Stimulated activated CD4-positive, alpha-beta T cell treated with anti-CD3 and anti-CD28 coated beads, Interleukin-15, amount 100 ng/mL, for 24 hours (primary cell): ENCODE measurements around the gene CRYBG1.
A peak's percentile ranks its signal among the peaks of the same experiment; 100 is the strongest.
"Not testable (repeated sequence)": the region's sequence is repeated elsewhere in the genome, so short reads cannot be mapped to it uniquely, and the experiment has no call there.

Experiments used
- DNase-seq: peaks from one replicate; pipeline ENCODE4 v3.0.0-alpha.2; 2020

The CRYBG1 gene

DNA sequence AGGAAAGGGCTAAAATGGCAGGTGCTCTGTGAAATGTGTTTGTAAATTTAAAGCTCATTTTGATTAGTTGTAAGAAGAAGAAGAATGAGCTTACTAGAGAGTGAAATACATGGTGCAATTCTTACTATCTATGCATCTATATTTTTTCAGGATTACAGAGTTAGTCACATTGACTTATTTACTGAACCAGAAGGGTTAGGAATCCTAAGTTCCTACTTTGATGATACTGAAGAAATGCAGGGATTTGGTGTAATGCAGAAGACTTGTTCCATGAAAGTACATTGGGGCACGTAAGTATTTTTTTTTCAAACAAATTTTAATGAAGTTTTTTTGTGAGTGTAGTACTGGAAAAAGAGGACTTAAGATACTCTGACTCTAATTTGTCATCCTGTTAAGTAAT lies 169.5 kb downstream of the CRYBG1 start:
- DNase-seq = no peak

DNA sequence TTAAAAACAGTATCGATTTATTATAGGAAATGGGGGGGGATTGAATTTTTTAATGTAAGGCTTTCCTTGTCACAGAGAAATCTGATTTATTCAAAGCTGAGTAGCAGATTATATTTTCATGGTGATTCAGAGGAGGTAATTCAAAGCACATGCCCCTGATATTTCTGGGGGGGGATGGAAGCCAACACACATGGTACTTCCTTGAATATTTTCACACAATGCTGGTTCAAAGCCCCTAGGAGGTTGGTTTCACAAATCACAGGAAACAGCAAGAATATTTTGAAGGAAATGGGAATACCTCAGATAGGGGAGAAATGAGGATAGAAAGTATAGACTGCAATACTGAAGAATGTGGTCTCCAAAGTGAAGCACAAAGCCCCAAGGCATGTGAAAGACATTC lies 170.0 kb downstream of the CRYBG1 start:
- no peak for DNase-seq

DNA sequence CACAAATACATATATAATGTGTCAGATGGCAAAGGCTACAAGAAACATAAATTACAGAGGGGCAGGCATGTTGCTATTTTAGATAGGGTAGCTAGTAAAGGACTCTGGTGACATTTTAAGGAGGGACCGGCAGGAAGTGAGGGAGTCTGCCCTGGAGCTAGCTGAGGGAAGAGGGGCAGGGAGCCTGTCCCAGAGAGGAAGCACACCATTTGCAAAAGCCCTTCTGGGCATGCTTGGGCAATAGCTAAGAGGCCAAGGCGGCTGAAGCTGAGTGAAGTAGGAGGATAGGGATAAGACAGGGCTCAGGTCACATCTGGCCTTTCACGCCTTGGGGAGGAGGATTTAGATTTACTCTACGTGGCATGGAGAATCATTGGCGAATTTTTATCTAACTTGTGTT lies 172.5 kb downstream of the CRYBG1 start:
- no peak for DNase-seq

DNA sequence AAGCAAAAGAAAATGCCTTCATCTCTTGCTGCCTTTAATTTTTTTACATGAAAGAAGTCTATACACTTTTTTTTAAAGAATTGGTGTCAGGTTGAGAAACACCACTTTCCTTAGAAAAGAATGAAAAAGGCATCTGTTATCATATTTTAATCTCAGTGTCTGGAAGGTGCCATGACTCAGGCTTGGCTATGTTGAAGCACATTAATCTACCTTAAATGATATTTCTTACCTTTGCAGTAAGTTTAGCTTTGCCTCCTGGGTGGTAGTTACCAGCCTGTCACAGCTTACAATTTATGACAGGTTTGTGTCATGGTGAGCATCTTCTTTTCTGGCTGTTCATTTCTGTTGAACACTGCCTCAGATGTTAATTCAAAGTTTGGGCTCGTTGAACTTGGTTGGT lies 173.5 kb downstream of the CRYBG1 start:
- DNase-seq = no peak

- DNase-seq = peak; percentile 69
Measured at GRCh38 chr6:106534564-106534982, 174.1 kb downstream of the CRYBG1 start.

DNA sequence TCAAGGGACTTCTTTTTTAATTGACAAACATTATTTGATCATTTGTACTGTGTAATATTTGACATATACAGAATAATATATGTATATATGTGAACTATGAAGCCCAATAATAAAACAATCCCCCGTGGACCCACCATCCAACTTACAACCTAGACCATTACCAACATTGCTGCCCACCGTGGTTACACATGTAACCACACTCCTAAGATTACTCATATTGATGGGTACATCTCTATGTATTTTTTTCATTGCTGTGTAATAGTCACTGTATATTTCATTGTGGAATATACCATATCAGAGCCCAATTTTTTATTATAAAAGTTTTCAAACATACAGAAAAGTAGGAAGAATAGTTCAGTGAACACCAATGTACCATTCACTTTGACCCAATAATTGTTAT lies 174.5 kb downstream of the CRYBG1 start:
- no peak for DNase-seq

- DNase-seq = no peak
Measured at GRCh38 chr6:106536357-106536756, 175.8 kb downstream of the CRYBG1 start.

- DNase-seq = no peak
Measured at GRCh38 chr6:106536851-106537250, 176.3 kb downstream of the CRYBG1 start.

GRCh38 chr6:106537662-106538061 lies 177.1 kb downstream of the CRYBG1 start:
- no peak for DNase-seq

- no peak for DNase-seq
Measured at GRCh38 chr6:106538145-106538544, 177.6 kb downstream of the CRYBG1 start.

GRCh38 chr6:106539936-106540335 lies 179.4 kb downstream of the CRYBG1 start:
- DNase-seq = no peak

DNA sequence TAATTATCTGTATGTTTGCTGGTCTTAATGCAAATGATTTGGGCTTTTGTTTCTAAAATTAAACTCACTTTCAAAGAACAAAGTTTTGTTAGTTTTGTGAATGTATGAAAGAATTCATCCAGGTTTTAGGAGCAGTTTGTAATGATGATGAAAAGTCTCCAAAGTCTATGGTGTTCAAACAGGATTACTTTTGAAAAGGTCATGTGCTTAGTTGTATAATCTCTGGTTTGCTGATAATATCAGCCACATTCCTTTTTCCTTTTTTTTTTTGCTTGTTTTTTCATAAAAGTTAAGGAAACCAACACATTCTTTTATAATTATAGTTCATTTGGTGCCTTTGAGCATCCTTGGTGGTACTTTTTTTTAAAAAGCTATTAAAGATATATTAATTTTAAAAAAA lies 179.9 kb downstream of the CRYBG1 start:
- no peak for DNase-seq

GRCh38 chr6:106540907-106541306 lies 180.4 kb downstream of the CRYBG1 start:
- DNase-seq = no peak

DNA sequence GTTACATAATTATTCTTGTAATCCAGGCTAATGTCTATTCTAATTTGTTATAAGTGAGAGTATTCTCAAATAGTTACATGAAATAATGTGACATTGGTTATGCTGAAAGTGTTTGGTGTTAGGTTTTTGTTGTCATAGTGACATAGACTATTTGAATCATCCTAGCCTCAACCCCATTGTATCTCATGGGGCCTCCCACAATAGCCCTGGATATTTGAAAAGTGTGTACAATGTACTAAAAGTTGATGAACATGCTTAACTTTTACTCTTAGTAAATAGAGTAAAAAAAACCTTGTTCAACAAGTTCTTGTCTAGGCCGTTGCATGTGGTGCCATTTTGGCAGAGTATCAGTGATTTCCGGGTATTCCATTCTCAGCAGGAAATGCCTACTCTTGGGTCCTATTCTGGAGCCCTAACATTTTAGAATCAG lies 185.8 kb downstream of the CRYBG1 start:
- DNase-seq = no peak

DNA sequence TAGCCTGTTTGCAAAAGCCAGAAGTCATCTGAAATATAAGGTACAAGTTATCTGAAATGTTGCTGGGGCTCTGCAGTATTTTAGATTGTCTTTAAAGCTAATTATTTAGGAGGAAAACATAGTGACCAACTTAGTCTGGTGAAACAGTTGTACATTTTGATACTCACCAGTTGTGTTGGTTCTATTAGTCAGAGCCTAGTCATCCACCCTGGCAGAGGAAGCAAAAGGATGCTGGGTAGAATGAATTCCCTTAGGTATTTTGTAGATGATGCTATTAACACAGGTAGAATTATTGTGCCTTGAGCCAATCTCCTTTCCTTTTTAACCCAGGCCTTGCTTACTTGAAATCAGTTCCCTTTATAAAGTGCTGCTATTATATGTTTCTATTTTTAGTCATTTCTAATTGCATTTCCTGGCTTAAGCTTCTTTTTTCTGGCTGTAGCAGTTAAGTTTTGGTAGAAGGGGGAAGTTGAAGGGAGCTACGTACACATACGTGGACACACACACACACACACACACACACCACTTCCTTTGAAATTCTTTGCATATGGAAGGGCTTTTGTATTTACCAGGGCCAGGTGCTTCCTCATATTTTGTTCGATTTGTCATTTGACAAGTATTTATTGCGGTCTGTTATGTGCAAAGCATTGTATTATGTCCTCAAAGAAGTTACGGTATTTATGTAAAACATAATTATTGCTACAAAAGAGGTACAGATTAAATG lies 186.3 kb downstream of the CRYBG1 start:
- no peak for DNase-seq

DNA sequence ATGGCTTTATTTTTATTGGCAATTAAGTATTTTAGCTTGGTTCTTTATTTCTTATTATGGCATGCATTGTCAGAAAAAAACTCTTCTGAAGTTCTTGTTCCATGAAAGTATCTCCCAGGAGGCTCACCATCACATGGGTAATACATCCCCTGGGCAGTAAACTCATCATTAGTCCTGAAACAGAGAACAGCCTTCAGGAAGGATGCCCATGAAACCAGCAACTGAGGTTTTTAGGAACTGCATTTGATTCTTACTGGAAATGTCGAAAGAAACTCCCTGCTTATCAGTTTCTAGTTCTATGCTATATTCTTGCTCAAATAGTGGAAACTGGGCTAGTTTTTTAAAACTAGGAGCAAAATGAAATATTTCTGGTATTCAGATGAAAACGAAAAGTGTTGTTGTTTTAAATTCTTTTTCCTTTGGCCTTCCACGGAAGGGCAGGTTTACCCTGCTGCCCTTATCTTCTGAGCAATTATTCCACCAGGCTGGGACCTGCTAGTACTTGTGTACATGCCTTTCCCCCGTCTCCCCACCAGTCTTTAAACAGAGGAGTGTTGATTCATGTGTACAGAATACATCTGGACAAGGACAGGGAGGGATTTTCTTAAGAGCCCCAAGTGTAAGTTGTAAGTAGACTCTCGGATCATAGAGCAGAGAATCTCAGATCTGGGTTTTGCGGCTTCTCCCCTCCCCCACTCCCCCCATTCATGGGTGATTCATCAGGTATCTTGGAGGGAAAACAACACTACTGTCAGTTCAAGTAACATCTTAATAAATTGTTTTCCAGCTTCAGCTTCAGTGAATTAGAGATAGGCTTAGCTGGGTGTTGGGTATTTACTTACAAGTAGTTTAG lies 187.3 kb downstream of the CRYBG1 start:
- DNase-seq = peak; percentile 48

DNA sequence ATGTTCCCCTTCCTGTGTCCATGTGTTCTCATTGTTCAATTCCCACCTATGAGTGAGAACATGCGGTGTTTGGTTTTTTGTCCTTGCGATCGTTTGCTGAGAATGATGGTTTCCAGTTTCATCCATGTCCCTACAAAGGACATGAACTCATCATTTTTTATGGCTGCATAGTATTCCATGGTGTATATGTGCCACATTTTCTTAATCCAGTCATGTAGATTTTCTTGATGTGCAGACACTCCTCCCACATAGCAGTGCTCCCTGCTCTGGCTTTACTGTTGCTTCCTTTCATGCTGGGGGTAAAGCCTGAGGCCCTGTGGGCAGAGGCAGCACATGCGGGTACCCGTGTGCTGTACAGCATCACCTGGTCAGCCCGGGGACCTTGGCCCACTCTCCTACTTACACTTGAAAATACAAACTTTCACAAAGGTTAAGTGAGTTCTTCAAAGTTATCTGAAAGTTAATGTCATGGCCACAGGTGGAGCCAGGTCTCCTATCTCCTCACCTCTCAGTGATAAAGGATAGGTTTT lies 188.5 kb downstream of the CRYBG1 start:
- not testable (repeated sequence) for DNase-seq

- DNase-seq = no peak
Measured at GRCh38 chr6:106549521-106549920, 189.0 kb downstream of the CRYBG1 start.

DNA sequence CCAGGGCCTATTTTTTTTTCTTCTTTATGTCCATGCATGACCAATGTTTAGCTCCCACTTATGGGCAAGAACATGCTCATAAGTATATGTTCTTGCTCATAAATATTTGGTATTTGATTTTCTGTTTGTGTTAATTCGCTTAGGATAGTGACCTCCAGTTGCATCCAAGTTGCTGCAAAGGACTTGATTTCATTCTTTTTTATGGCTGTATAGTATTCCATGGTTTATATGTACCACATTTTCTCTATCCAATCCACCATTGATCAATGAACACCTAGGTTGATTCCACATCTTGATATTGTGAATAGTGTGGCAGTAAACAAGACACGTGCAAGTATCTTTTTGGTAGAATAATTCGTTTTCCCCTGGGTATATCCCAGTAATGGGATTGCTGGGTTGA lies 190.6 kb downstream of the CRYBG1 start:
- no peak for DNase-seq

DNA sequence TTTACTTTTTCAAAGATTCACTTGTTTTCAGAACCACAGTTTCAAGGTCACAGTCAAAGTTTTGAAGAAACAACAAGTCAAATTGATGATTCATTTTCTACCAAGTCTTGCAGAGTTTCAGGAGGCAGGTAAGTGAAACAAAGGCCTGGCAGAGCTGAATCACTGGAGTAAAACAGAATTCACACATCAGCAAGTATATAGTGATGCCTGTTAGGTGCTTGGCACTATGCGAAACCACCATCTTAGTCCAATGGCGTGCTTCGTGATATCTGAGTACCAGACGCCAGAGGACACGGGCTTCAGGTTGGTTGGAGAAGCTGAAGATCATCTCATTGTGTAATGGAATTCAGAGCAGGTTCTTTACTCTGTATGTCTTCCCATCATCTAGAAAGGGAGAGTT lies 192.9 kb downstream of the CRYBG1 start:
- DNase-seq = peak; percentile 59

GRCh38 chr6:106555767-106556166 lies 195.2 kb downstream of the CRYBG1 start:
- no peak for DNase-seq

DNA sequence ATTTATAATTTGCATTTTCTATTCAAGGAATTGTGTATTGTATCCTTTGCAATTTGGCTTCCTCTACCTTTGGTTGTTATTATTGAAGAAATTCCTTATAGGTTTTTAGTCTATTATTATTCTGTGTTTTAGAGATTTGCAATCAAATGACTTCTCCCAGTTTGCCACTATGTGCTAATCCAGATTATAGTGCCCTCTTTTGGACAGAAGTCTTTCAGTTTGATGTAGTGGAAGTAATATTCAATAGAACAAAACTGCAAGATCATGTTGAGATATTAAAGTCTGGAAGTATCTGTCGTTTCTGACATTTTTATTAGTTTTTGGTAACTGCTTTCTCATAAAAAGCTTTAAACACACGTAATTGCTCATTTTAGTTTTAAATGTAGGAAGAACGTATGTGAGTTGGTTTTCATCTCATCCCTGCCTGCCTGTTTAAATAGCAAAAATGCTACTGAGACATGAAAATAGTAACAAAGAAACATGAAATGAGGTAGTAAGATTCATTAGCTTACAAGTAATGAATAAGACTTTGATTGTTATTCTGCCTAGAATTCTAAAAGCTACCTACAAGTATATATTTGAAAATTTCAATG lies 195.9 kb downstream of the CRYBG1 start:
- DNase-seq = no peak

GRCh38 chr6:106557837-106558236 lies 197.3 kb downstream of the CRYBG1 start:
- DNase-seq = no peak

DNA sequence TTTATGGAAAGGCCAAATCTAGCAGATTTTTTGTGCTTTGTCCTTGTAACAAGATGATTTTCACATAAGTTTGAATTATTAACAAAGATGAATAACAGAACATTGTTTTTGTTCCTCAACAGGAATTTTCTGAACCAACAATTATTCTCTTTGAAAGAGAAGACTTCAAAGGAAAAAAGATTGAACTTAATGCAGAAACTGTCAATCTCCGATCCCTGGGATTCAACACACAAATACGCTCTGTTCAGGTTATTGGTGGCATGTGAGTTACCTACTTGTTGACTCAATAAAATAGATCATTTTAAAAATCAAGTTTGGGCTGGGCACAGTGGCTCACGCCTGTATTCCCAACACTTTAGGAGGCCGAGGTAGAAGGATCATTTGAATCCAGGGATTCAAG lies 197.8 kb downstream of the CRYBG1 start:
- no peak for DNase-seq
